Transverse colon (tissue), 4 donors: ENCODE measurements around the gene P2RY6. TPM values are rescaled to one million over a fixed set of nuclear protein-coding genes. Genes with fewer than 3 reads are reported as not detected.

ENCODE experiments used
- DNase-seq: peaks from one replicate; pipeline ENCODE4 v3.0.0-alpha.2; 2019
- H3K27ac ChIP-seq, 4 donors: fragments of 200-600 bp; sonication (generic); 2 replicates each; pipeline ENCODE4 v1.5.1; 2016 to 2018; ENCODE audit warnings: inconsistent platforms in 4 of 4
- H3K27me3 ChIP-seq: fragments of 200-600 bp; sonication (generic); 2 replicates; pipeline ENCODE4 v1.5.1; 2017; ENCODE audit warnings: inconsistent platforms
- H3K36me3 ChIP-seq, 4 donors: fragments of 200-600 bp; sonication (generic); 2 replicates each; pipeline ENCODE4 v1.5.1; 2017 to 2019; ENCODE audit warnings: inconsistent platforms in 4 of 4
- H3K4me1 ChIP-seq, 4 donors: fragments of 200-600 bp; sonication (generic); 2 replicates each; pipeline ENCODE4 v1.5.1; 2017 to 2020; ENCODE audit warnings: inconsistent platforms in 4 of 4
- H3K4me3 ChIP-seq, 4 donors: fragments of 200-600 bp; sonication (generic); 1 replicate in 1 of 4; 2 replicates in 3 of 4; pipeline versions ENCODE4 v1.5.1 to v1.6.1; 2017 to 2019; ENCODE audit warnings: inconsistent platforms in 4 of 4
- H3K9me3 ChIP-seq, 2 donors: fragments of 200-600 bp; sonication (generic); 2 replicates each; pipeline ENCODE4 v1.5.1; 2017 to 2019; ENCODE audit warnings: inconsistent platforms in 2 of 2
- CTCF ChIP-seq, 5 experiments: fragments of 200-600 bp in 3 of 5; fragments of 450-650 bp in 2 of 5; sonication (generic) in 3 of 5; IDR thresholded peaks; 1 replicate in 2 of 5; 2 replicates in 3 of 5; pipeline ENCODE4 v1.5.1; 2016 to 2017; ENCODE audit warnings: antibody characterized with exemption in 5 of 5, inconsistent platforms in 3 of 5, mild to moderate bottlenecking in 2 of 5, moderate library complexity in 1 of 5
- EP300 ChIP-seq: sonication (generic); formaldehyde crosslinking; IDR thresholded peaks from one replicate; pipeline ENCODE4 v1.6.1; 2017; ENCODE audit warnings: antibody characterized with exemption, low read depth
- POLR2A ChIP-seq: fragments of 450-650 bp; IDR thresholded peaks from one replicate; pipeline ENCODE4 v1.6.1; 2016; ENCODE audit warnings: antibody characterized with exemption, mild to moderate bottlenecking, moderate library complexity
- POLR2AphosphoS5 ChIP-seq, 3 donors: sonication (generic); formaldehyde crosslinking; IDR thresholded peaks; one replicate each; pipeline ENCODE4 v1.6.1; 2016; ENCODE audit warnings: antibody characterized with exemption in 3 of 3
- WGBS, 2 donors: methylation state at CpG; one replicate each; pipeline ENCODE4 v1.1.5; 2018; ENCODE audit warnings: low coverage in 1 of 2; 5-methylcytosine and 5-hydroxymethylcytosine counted together
- in situ Hi-C, 4 donors: fragments of 200-750 bp; cut with MboI; loops; one replicate each; pipeline versions ENCODE4 v1.15.0 to v1.15.1; 2017; ENCODE audit warnings: low sequenced_read_pairs in 3 of 4, low pct_ligation_motif_present in 1 of 4, low pct_unique_long_range_greater_than_20kb in 1 of 4
- intact Hi-C: fragments of 100-400 bp; cut with DNase I; formaldehyde crosslinking; loops from one replicate; pipeline ENCODE4 v1.15.1; 2023; ENCODE audit warnings: low total_unique reads
- total RNA-seq, 4 donors: library from RNA; depleted of rRNA; stranded (reverse); fragments of >200 nt; gene quantifications; one replicate each; pipeline ENCODE4 v1.1.0, GENCODE V29; 2016

Gene P2RY6
- total RNA-seq, 4 donors from 2014 or later, result 1.1 to 1.6 (median 1.4) TPM; not detected in 1

GRCh38 chr11:73288873-73289707 is 17.0 kb downstream of the P2RY6 start:
- intact Hi-C loops, result loop anchor here (10.0 kb wide), 1 partner anchor 94 kb away; no protein-coding TSS in a partner anchor
- in situ Hi-C loops, result loop anchor here in 1 of 4 donors (10.0 kb wide), 1 partner anchor 104 kb away; no protein-coding TSS in a partner anchor
- Histone ChIP-seq H3K4me1 (peaks cover 3 to 13% (median 10%) of the 10 kb centered on the region in 4 donors), H3K4me3 (peak overlapping the region in 1 of 4 donors; percentile 28), H3K27ac (peak overlapping the region; percentile 15 to 47 (median 39)), H3K27me3 (no peaks in the 10 kb centered on the region), H3K36me3 (no peaks in the 10 kb centered on the region), H3K9me3 (no peaks in the 10 kb centered on the region)
- no peak for TF ChIP-seq EP300
- peak; percentile 81 to 89 (median 83) for TF ChIP-seq CTCF (IDR thresholded peaks at IDR 0.05)
- 25 to 40% methylated on average over 1 to 17 of the region's 17 CpGs for WGBS, 2 donors
- DNase-seq, result peak; percentile 77

- no peak for TF ChIP-seq EP300
- TF ChIP-seq CTCF (IDR thresholded peaks at IDR 0.05), result no peak
- TF ChIP-seq POLR2A, result no peak
- TF ChIP-seq POLR2AphosphoS5 (IDR thresholded peaks at IDR 0.05), result no peak
- Histone ChIP-seq H3K27me3 (no peaks in the 10 kb centered on the region), H3K4me1 (peaks cover 3 to 13% (median 10%) of the 10 kb centered on the region in 4 donors), H3K4me3 (no peak overlapping the region), H3K27ac (no peak overlapping the region), H3K9me3 (no peaks in the 10 kb centered on the region), H3K36me3 (no peaks in the 10 kb centered on the region)
- in situ Hi-C loops, result no loop called here
- DNase-seq, result no peak
- intact Hi-C loops, result no loop called here
- 86 to 100% methylated on average over 1 to 4 of the region's 4 CpGs for WGBS, 2 donors
These were observed 18.4 kb downstream of the P2RY6 start for GRCh38 chr11:73290536-73290935.

GRCh38 chr11:73291196-73291595 is 19.1 kb downstream of the P2RY6 start:
- Histone ChIP-seq H3K27ac (no peak overlapping the region), H3K4me3 (no peak overlapping the region), H3K36me3 (no peaks in the 10 kb centered on the region), H3K4me1 (peaks cover 3 to 13% (median 10%) of the 10 kb centered on the region in 4 donors), H3K9me3 (no peaks in the 10 kb centered on the region), H3K27me3 (no peaks in the 10 kb centered on the region)
- no peak for DNase-seq
- no peak for TF ChIP-seq EP300
- TF ChIP-seq CTCF (IDR thresholded peaks at IDR 0.05), result no peak
- no peak for TF ChIP-seq POLR2A
- TF ChIP-seq POLR2AphosphoS5 (IDR thresholded peaks at IDR 0.05), result no peak
- 94% methylated on average over 3 of the region's 3 CpGs; no CpG with 5 or more reads in 1 of the 2 donors for whole genome bisulfite sequencing, 2 donors
- in situ Hi-C loops (no loop called here), intact Hi-C loops (no loop called here)

- no peak for TF ChIP-seq CTCF (IDR thresholded peaks at IDR 0.05)
- TF ChIP-seq EP300, result no peak
- TF ChIP-seq POLR2AphosphoS5 (IDR thresholded peaks at IDR 0.05), result no peak
- no peak for TF ChIP-seq POLR2A
- intact Hi-C loops, result no loop called here
- peaks cover 3 to 13% (median 10%) of the 10 kb centered on the region in 4 donors for H3K4me1 ChIP-seq
- no peaks in the 10 kb centered on the region for H3K36me3 ChIP-seq
- 60 to 84% methylated on average over 3 to 12 of the region's 12 CpGs for WGBS, 2 donors
- H3K4me3 ChIP-seq, result no peak overlapping the region
- H3K27me3 ChIP-seq, result no peaks in the 10 kb centered on the region
- no peaks in the 10 kb centered on the region for H3K9me3 ChIP-seq
- in situ Hi-C loops, result no loop called here
- no peak overlapping the region for H3K27ac ChIP-seq
- DNase-seq, result no peak
These were observed 19.8 kb downstream of the P2RY6 start for GRCh38 chr11:73291781-73292524.
